ENCODE data around the gene DIP2B. TPM values are rescaled to one million over a fixed set of nuclear protein-coding genes. Genes with fewer than 3 reads are reported as not detected.
A peak's percentile ranks its signal among the peaks of the same experiment; 100 is the strongest.

The DIP2B gene
- total RNA-seq, 3 donors from 2014 or later (not counting 1 experiment from before 2014, with no cell fraction given), result 17.2 to 23.2 (median 22.2) TPM

DNA sequence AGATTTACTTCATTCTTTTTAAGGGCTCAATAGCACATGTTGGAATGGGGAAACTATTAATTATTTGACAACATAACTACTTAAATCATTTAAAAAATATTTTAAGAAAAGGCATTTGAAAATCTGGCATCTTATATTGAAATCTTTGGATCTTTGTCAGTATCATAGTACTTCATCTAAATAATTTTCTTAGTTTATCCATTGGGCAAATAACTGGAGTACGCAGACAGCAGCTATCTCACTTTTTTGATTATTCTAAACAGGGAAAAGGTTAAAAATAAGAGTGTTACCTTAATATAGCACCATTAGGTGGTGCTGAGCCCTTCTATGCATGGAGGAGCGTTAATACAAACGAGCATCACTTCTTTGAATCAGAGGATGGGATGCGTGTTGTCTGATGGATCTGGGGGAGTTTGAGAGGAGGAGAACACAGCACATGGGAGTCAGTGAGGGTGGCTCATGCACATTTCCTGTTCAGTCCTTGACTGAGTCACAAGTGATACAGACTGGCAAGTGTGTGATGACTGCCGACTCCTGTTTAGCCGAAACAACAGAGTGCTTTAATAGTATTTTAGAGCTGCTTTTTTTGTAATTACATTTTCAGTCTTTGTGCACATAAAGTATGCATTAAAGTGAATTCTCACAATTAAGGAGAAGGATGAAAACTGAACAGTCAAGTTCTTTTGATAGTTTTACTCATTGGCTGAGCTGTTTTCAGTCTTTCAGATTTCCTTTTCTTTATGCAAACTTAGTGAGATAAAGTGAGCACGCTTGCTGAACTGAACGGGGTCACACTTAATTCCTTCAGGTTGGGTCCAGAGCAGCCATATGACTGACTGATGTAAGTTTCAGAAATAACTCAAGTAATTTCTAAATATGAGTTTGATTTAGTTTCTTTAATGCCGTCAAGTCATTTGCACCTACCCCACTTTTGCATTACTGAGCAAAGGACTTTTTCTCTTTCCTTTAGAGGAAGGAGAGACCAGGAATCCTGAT is 92.7 kb downstream of the DIP2B start:
- DNase-seq (peak in 1 of 2 donors; percentile 60), ATAC-seq (peak; percentile 86 to 90 (median 86))
- no peaks in the 10 kb centered on the region for H3K9me3 Mint-ChIP-seq
- no peaks in the 10 kb centered on the region for H3K9me3 ChIP-seq (ENCODE audit: control insufficient read depth, insufficient read depth, low read length)
- WGBS (ENCODE audit: insufficient coverage), result 40% methylated on average over 7 of the region's 9 CpGs
- peak overlapping the region; percentile 38 for H3K4me3 Mint-ChIP-seq
- H3K27ac Mint-ChIP-seq, result peak overlapping the region; percentile 31 to 47
- no peaks in the 10 kb centered on the region for H3K27me3 Mint-ChIP-seq (ENCODE audit: low read depth in 2 of 2)
- no peaks in the 10 kb centered on the region for H3K36me3 ChIP-seq (ENCODE audit: control insufficient read depth, insufficient read depth, low read length)
- H3K4me3 ChIP-seq (ENCODE audit: low read length), result no peak overlapping the region
- H3K4me1 ChIP-seq (ENCODE audit: control insufficient read depth, insufficient read depth, low read length), result no peaks in the 10 kb centered on the region
- no peaks in the 10 kb centered on the region for H3K27me3 ChIP-seq (ENCODE audit: control insufficient read depth, insufficient read depth, low read length)
- H3K36me3 Mint-ChIP-seq, result no peaks in the 10 kb centered on the region
- peaks cover 37 to 44% of the 10 kb centered on the region in 2 donors for H3K4me1 Mint-ChIP-seq
- intact Hi-C loops (cut with micrococcal nuclease), result no loop called here
- TF ChIP-seq, protein P1, sequence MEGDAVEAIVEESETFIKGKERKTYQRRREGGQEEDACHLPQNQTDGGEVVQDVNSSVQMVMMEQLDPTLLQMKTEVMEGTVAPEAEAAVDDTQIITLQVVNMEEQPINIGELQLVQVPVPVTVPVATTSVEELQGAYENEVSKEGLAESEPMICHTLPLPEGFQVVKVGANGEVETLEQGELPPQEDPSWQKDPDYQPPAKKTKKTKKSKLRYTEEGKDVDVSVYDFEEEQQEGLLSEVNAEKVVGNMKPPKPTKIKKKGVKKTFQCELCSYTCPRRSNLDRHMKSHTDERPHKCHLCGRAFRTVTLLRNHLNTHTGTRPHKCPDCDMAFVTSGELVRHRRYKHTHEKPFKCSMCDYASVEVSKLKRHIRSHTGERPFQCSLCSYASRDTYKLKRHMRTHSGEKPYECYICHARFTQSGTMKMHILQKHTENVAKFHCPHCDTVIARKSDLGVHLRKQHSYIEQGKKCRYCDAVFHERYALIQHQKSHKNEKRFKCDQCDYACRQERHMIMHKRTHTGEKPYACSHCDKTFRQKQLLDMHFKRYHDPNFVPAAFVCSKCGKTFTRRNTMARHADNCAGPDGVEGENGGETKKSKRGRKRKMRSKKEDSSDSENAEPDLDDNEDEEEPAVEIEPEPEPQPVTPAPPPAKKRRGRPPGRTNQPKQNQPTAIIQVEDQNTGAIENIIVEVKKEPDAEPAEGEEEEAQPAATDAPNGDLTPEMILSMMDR (IDR thresholded peaks at IDR 0.05), result no peak
- no peak overlapping the region for H3K27ac ChIP-seq (ENCODE audit: low read length)

DNA sequence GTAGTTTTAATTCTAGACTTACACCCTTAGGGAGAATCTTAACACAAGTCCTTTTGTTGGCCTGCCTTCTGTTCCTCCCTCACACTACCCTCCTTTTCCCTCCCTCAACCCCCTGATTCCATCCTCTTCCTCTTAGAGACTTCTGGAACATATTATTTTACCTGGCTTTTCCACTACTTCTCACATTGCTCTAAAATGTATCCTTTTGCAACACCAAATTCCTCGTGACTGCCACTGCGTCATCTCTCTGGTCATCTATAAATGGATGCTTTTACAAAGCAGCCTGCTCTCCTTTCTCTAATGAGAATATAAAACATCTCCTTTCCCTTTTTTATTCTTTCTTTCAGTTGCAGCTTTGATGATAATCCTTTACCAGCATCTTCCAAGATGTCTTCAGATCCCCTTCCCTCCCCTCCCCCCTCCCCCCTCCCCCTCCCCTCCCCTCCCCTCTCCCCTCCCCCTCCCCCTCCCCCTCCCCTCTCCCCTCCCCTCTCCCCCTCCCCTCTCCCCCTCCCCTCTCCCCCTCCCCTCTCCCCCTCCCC is 93.6 kb downstream of the DIP2B start:
- Mint-ChIP-seq H3K36me3 (no peaks in the 10 kb centered on the region), H3K9me3 (no peaks in the 10 kb centered on the region), H3K4me1 (peaks cover 37 to 38% of the 10 kb centered on the region in 2 donors), H3K27ac (peak overlapping the region in 1 of 2 donors; percentile 47), H3K27me3 (ENCODE audit: low read depth in 2 of 2) (no peaks in the 10 kb centered on the region), H3K4me3 (no peak overlapping the region)
- DNase-seq, result no peak
- Histone ChIP-seq H3K4me3 (ENCODE audit: low read length) (no peak overlapping the region), H3K36me3 (ENCODE audit: control insufficient read depth, insufficient read depth, low read length) (no peaks in the 10 kb centered on the region), H3K4me1 (ENCODE audit: control insufficient read depth, insufficient read depth, low read length) (no peaks in the 10 kb centered on the region), H3K27ac (ENCODE audit: low read length) (no peak overlapping the region), H3K27me3 (ENCODE audit: control insufficient read depth, insufficient read depth, low read length) (no peaks in the 10 kb centered on the region), H3K9me3 (ENCODE audit: control insufficient read depth, insufficient read depth, low read length) (no peaks in the 10 kb centered on the region)
- ATAC-seq, result no peak
- intact Hi-C loops (cut with micrococcal nuclease), result no loop called here
- TF ChIP-seq, protein P1 (IDR thresholded peaks at IDR 0.05), result no peak
- 98% methylated on average over 2 of the region's 2 CpGs for WGBS (ENCODE audit: insufficient coverage)

GRCh38 chr12:50599366-50600095 is 94.7 kb downstream of the DIP2B start:
- WGBS (ENCODE audit: insufficient coverage), result 94% methylated on average over 5 of the region's 7 CpGs
- H3K4me3 ChIP-seq (ENCODE audit: low read length), result no peak overlapping the region
- peak overlapping the region in 1 of 2 donors; percentile 46 for H3K27ac Mint-ChIP-seq
- no peaks in the 10 kb centered on the region for H3K36me3 ChIP-seq (ENCODE audit: control insufficient read depth, insufficient read depth, low read length)
- no peaks in the 10 kb centered on the region for H3K27me3 ChIP-seq (ENCODE audit: control insufficient read depth, insufficient read depth, low read length)
- H3K9me3 Mint-ChIP-seq, result no peaks in the 10 kb centered on the region
- peaks cover 33 to 37% of the 10 kb centered on the region in 2 donors for H3K4me1 Mint-ChIP-seq
- intact Hi-C loops (cut with micrococcal nuclease), result no loop called here
- no peaks in the 10 kb centered on the region for H3K27me3 Mint-ChIP-seq (ENCODE audit: low read depth in 2 of 2)
- H3K36me3 Mint-ChIP-seq, result no peaks in the 10 kb centered on the region
- TF ChIP-seq, protein P1 (IDR thresholded peaks at IDR 0.05), result no peak
- H3K27ac ChIP-seq (ENCODE audit: low read length), result no peak overlapping the region
- no peak for ATAC-seq
- H3K9me3 ChIP-seq (ENCODE audit: control insufficient read depth, insufficient read depth, low read length), result no peaks in the 10 kb centered on the region
- H3K4me3 Mint-ChIP-seq, result no peak overlapping the region
- no peaks in the 10 kb centered on the region for H3K4me1 ChIP-seq (ENCODE audit: control insufficient read depth, insufficient read depth, low read length)
- DNase-seq, result no peak

All from natural killer cell (primary cell).